Measurements from ENCODE around the gene HIVEP1.
"Not testable (repeated sequence)": the region's sequence is repeated elsewhere in the genome, so short reads cannot be mapped to it uniquely, and the experiment has no call there.

HIVEP1 gene

GRCh38 chr6:12173661-12174060, 161.5 kb downstream of the HIVEP1 start:
- H3K9me3 ChIP-seq (ENCODE audit: control insufficient read depth in 2 of 2, low read length in 2 of 2), result no peaks in the 10 kb centered on the region
- H3K27me3 ChIP-seq (ENCODE audit: control insufficient read depth in 1 of 2, insufficient read depth in 2 of 2, low read length in 2 of 2), result no peaks in the 10 kb centered on the region
- no peak overlapping the region for H3K27ac ChIP-seq (ENCODE audit: low read length)
- no peaks in the 10 kb centered on the region for H3K36me3 ChIP-seq (ENCODE audit: control insufficient read depth in 2 of 2, insufficient read depth in 2 of 2, low read length in 2 of 2)
- no peak overlapping the region for H3K4me3 ChIP-seq (ENCODE audit: low read length in 2 of 2)
- H3K9ac ChIP-seq (ENCODE audit: low read length in 2 of 2), result no peak overlapping the region
- H3K4me1 ChIP-seq (ENCODE audit: control insufficient read depth, insufficient read depth, low read length), result no peaks in the 10 kb centered on the region

DNA sequence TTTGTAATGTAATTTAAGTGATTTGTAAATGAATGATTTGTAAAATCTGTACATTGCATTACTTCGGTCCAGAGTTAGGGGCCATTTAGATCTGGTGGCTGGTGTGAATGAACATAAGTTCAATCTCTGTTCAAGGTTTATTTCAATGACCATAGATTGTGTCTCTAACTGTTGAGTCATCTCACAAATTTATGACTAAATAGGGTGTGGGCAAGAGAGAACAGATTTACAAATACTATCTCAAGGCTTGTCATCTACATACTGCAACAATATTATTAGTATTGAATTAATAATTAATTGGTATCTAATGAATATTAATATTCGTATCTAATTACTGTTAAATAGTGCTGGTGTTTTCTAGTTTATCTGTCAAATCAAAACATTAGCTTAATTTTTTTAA, 162.8 kb downstream of the HIVEP1 start:
- Histone ChIP-seq H3K4me3 (ENCODE audit: low read length in 2 of 2) (no peak overlapping the region), H3K27me3 (ENCODE audit: control insufficient read depth in 1 of 2, insufficient read depth in 2 of 2, low read length in 2 of 2) (no peaks in the 10 kb centered on the region), H3K27ac (ENCODE audit: low read length) (no peak overlapping the region), H3K36me3 (ENCODE audit: control insufficient read depth in 2 of 2, insufficient read depth in 2 of 2, low read length in 2 of 2) (no peaks in the 10 kb centered on the region), H3K4me1 (ENCODE audit: control insufficient read depth, insufficient read depth, low read length) (no peaks in the 10 kb centered on the region), H3K9me3 (ENCODE audit: control insufficient read depth in 2 of 2, low read length in 2 of 2) (no peaks in the 10 kb centered on the region), H3K9ac (ENCODE audit: low read length in 2 of 2) (no peak overlapping the region)

DNA sequence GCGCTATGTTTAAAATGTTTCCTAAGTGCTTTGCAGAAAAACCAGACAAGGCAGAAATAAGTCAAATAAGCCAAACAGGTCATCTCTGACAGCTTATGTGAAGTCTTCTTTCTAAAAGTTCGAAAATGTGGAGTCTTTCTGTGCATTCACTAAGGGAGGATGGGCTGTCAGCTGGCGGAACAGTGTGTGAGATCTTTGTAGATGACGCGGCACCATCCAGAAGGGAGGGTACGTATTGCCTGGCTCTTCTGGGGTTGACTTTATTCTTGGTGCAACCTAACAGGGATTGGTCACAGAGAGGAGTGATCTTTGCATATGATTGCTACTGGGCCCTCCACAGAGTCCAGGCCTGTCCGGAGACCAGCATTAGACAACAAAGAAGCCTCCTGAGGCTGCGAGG, 163.5 kb downstream of the HIVEP1 start:
- no peaks in the 10 kb centered on the region for H3K27me3 ChIP-seq (ENCODE audit: control insufficient read depth in 1 of 2, insufficient read depth in 2 of 2, low read length in 2 of 2)
- H3K4me1 ChIP-seq (ENCODE audit: control insufficient read depth, insufficient read depth, low read length), result no peaks in the 10 kb centered on the region
- H3K9me3 ChIP-seq (ENCODE audit: control insufficient read depth in 2 of 2, low read length in 2 of 2), result no peaks in the 10 kb centered on the region
- no peaks in the 10 kb centered on the region for H3K36me3 ChIP-seq (ENCODE audit: control insufficient read depth in 2 of 2, insufficient read depth in 2 of 2, low read length in 2 of 2)
- no peak overlapping the region for H3K4me3 ChIP-seq (ENCODE audit: low read length in 2 of 2)
- H3K27ac ChIP-seq (ENCODE audit: low read length), result no peak overlapping the region
- no peak overlapping the region for H3K9ac ChIP-seq (ENCODE audit: low read length in 2 of 2)

DNA sequence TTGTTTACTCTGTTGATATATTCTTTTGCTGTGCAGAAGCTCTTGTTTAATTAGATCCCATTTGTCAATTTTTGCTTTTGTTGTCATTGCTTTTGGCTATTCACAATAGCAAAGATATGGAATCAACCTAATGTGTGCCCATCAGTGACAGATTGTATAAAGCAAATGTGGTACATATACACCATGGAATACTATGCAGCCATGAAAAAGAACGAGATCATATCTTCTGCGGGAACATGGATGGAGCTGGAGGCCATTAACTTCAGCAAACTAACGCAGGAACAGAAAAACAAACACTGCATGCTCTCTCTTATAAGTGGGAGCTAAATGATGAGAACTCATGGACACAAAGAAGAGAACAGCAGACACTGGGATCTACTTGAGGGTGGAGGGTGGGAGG, 164.7 kb downstream of the HIVEP1 start:
- H3K27me3 ChIP-seq (ENCODE audit: control insufficient read depth in 1 of 2, insufficient read depth in 2 of 2, low read length in 2 of 2); H3K4me3 ChIP-seq (ENCODE audit: low read length in 2 of 2); H3K36me3 ChIP-seq (ENCODE audit: control insufficient read depth in 2 of 2, insufficient read depth in 2 of 2, low read length in 2 of 2); H3K4me1 ChIP-seq (ENCODE audit: control insufficient read depth, insufficient read depth, low read length); H3K27ac ChIP-seq (ENCODE audit: low read length); H3K9ac ChIP-seq (ENCODE audit: low read length in 2 of 2); H3K9me3 ChIP-seq (ENCODE audit: control insufficient read depth in 2 of 2, low read length in 2 of 2): not testable (repeated sequence)

GRCh38 chr6:12178521-12178920, 166.4 kb downstream of the HIVEP1 start:
- Histone ChIP-seq H3K9me3 (ENCODE audit: control insufficient read depth in 2 of 2, low read length in 2 of 2) (no peaks in the 10 kb centered on the region), H3K27me3 (ENCODE audit: control insufficient read depth in 1 of 2, insufficient read depth in 2 of 2, low read length in 2 of 2) (no peaks in the 10 kb centered on the region), H3K27ac (ENCODE audit: low read length) (no peak overlapping the region), H3K4me1 (ENCODE audit: control insufficient read depth, insufficient read depth, low read length) (no peaks in the 10 kb centered on the region), H3K4me3 (ENCODE audit: low read length in 2 of 2) (no peak overlapping the region), H3K9ac (ENCODE audit: low read length in 2 of 2) (no peak overlapping the region), H3K36me3 (ENCODE audit: control insufficient read depth in 2 of 2, insufficient read depth in 2 of 2, low read length in 2 of 2) (no peaks in the 10 kb centered on the region)

- no peak overlapping the region for H3K9ac ChIP-seq (ENCODE audit: low read length in 2 of 2)
- no peaks in the 10 kb centered on the region for H3K36me3 ChIP-seq (ENCODE audit: control insufficient read depth in 2 of 2, insufficient read depth in 2 of 2, low read length in 2 of 2)
- H3K9me3 ChIP-seq (ENCODE audit: control insufficient read depth in 2 of 2, low read length in 2 of 2), result no peaks in the 10 kb centered on the region
- H3K4me3 ChIP-seq (ENCODE audit: low read length in 2 of 2), result no peak overlapping the region
- H3K27me3 ChIP-seq (ENCODE audit: control insufficient read depth in 1 of 2, insufficient read depth in 2 of 2, low read length in 2 of 2), result no peaks in the 10 kb centered on the region
- H3K27ac ChIP-seq (ENCODE audit: low read length), result no peak overlapping the region
- H3K4me1 ChIP-seq (ENCODE audit: control insufficient read depth, insufficient read depth, low read length), result no peaks in the 10 kb centered on the region
Observed at GRCh38 chr6:12181481-12181880, 169.4 kb downstream of the HIVEP1 start.

- H3K9me3 ChIP-seq (ENCODE audit: control insufficient read depth in 2 of 2, low read length in 2 of 2), result no peaks in the 10 kb centered on the region
- H3K36me3 ChIP-seq (ENCODE audit: control insufficient read depth in 2 of 2, insufficient read depth in 2 of 2, low read length in 2 of 2), result no peaks in the 10 kb centered on the region
- no peaks in the 10 kb centered on the region for H3K4me1 ChIP-seq (ENCODE audit: control insufficient read depth, insufficient read depth, low read length)
- no peak overlapping the region for H3K9ac ChIP-seq (ENCODE audit: low read length in 2 of 2)
- no peak overlapping the region for H3K27ac ChIP-seq (ENCODE audit: low read length)
- no peaks in the 10 kb centered on the region for H3K27me3 ChIP-seq (ENCODE audit: control insufficient read depth in 1 of 2, insufficient read depth in 2 of 2, low read length in 2 of 2)
- H3K4me3 ChIP-seq (ENCODE audit: low read length in 2 of 2), result no peak overlapping the region
Observed at GRCh38 chr6:12182676-12183075, 170.6 kb downstream of the HIVEP1 start.

- H3K4me3 ChIP-seq (ENCODE audit: low read length in 2 of 2), result no peak overlapping the region
- no peaks in the 10 kb centered on the region for H3K36me3 ChIP-seq (ENCODE audit: control insufficient read depth in 2 of 2, insufficient read depth in 2 of 2, low read length in 2 of 2)
- no peaks in the 10 kb centered on the region for H3K4me1 ChIP-seq (ENCODE audit: control insufficient read depth, insufficient read depth, low read length)
- no peak overlapping the region for H3K27ac ChIP-seq (ENCODE audit: low read length)
- H3K9me3 ChIP-seq (ENCODE audit: control insufficient read depth in 2 of 2, low read length in 2 of 2), result no peaks in the 10 kb centered on the region
- H3K9ac ChIP-seq (ENCODE audit: low read length in 2 of 2), result no peak overlapping the region
- no peaks in the 10 kb centered on the region for H3K27me3 ChIP-seq (ENCODE audit: control insufficient read depth in 1 of 2, insufficient read depth in 2 of 2, low read length in 2 of 2)
Observed at GRCh38 chr6:12185081-12185673, 173.1 kb downstream of the HIVEP1 start.

- Histone ChIP-seq H3K27ac (ENCODE audit: low read length) (no peak overlapping the region), H3K9ac (ENCODE audit: low read length in 2 of 2) (no peak overlapping the region), H3K9me3 (ENCODE audit: control insufficient read depth in 2 of 2, low read length in 2 of 2) (no peaks in the 10 kb centered on the region), H3K36me3 (ENCODE audit: control insufficient read depth in 2 of 2, insufficient read depth in 2 of 2, low read length in 2 of 2) (no peaks in the 10 kb centered on the region), H3K27me3 (ENCODE audit: control insufficient read depth in 1 of 2, insufficient read depth in 2 of 2, low read length in 2 of 2) (no peaks in the 10 kb centered on the region), H3K4me1 (ENCODE audit: control insufficient read depth, insufficient read depth, low read length) (no peaks in the 10 kb centered on the region), H3K4me3 (ENCODE audit: low read length in 2 of 2) (no peak overlapping the region)
Observed at GRCh38 chr6:12186528-12186927, 174.4 kb downstream of the HIVEP1 start.

DNA sequence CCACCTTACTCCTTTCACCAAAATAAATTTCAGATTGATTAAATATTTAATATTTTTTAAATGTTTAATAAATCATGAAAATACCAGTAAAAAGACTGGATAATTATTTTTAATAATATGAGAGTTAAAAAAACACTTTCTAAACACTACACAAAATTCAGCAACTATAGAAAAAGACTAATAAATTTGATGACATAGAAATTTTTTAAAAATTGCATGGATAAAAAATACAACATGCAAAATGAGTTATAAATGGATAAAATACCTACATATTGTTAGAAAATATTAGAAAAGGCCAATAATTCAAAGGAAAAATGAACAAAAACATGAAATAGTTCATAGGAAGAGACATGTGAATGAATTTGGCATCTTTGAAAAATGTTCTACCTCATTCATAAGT, 177.0 kb downstream of the HIVEP1 start:
- H3K9me3 ChIP-seq (ENCODE audit: control insufficient read depth in 2 of 2, low read length in 2 of 2), result no peaks in the 10 kb centered on the region
- no peaks in the 10 kb centered on the region for H3K36me3 ChIP-seq (ENCODE audit: control insufficient read depth in 2 of 2, insufficient read depth in 2 of 2, low read length in 2 of 2)
- no peak overlapping the region for H3K9ac ChIP-seq (ENCODE audit: low read length in 2 of 2)
- no peak overlapping the region for H3K27ac ChIP-seq (ENCODE audit: low read length)
- no peak overlapping the region for H3K4me3 ChIP-seq (ENCODE audit: low read length in 2 of 2)
- no peaks in the 10 kb centered on the region for H3K27me3 ChIP-seq (ENCODE audit: control insufficient read depth in 1 of 2, insufficient read depth in 2 of 2, low read length in 2 of 2)
- no peaks in the 10 kb centered on the region for H3K4me1 ChIP-seq (ENCODE audit: control insufficient read depth, insufficient read depth, low read length)

GRCh38 chr6:12189661-12190060, 177.5 kb downstream of the HIVEP1 start:
- H3K4me3 ChIP-seq (ENCODE audit: low read length in 2 of 2), result no peak overlapping the region
- no peaks in the 10 kb centered on the region for H3K27me3 ChIP-seq (ENCODE audit: control insufficient read depth in 1 of 2, insufficient read depth in 2 of 2, low read length in 2 of 2)
- H3K4me1 ChIP-seq (ENCODE audit: control insufficient read depth, insufficient read depth, low read length), result no peaks in the 10 kb centered on the region
- H3K36me3 ChIP-seq (ENCODE audit: control insufficient read depth in 2 of 2, insufficient read depth in 2 of 2, low read length in 2 of 2), result no peaks in the 10 kb centered on the region
- H3K27ac ChIP-seq (ENCODE audit: low read length), result no peak overlapping the region
- H3K9me3 ChIP-seq (ENCODE audit: control insufficient read depth in 2 of 2, low read length in 2 of 2), result no peaks in the 10 kb centered on the region
- no peak overlapping the region for H3K9ac ChIP-seq (ENCODE audit: low read length in 2 of 2)

Measured in stomach smooth muscle (tissue), 2 donors.